ENCODE results near the gene SLC25A1.

Gene SLC25A1

DNA sequence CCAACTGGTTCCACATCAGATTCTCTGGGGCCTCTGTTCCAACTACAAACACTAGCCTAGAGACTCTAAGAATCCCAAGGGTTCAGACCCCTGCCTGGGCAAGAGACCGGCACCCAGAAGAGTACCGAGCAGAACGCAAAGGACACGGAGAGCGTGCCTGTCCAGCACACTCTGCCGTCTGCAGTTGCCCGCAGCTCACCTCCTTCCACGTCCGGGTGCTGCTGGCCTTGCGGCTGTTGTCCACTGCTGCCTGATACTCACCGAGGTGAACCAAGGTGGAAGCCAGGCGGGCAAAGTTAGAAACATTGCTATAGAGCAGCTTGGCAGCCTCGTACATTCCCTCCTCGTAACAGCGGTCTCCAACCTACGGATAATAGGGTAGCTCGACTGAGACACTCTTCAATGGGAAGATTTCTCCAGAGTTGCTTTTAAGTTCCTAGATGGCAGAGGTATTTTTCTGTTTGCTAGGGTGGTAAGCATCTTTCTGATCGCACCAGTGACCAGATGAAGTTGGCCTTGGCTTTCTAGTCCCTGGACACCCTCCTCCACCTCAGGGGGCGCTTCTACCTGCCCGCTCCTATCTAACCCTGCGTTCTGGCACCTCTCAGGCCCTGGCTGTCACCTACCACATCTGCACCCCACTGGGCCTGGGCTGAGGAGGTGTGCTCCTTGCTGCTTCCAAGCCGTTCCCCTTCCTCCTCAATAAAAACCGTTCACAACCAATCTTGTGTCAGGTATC, 22.8 kb upstream of the SLC25A1 start:
- no peak for ATAC-seq
- no peak for TF ChIP-seq RARB (CRISPR knock-in tag; IDR thresholded peaks at IDR 0.05)
- no peak for TF ChIP-seq ARNTL (CRISPR knock-in tag; IDR thresholded peaks at IDR 0.05; ENCODE audit: borderline replicate concordance, low read depth)
- TF ChIP-seq ZC3H10 (CRISPR knock-in tag; IDR thresholded peaks at IDR 0.05): no peak
- TF ChIP-seq, protein P1, sequence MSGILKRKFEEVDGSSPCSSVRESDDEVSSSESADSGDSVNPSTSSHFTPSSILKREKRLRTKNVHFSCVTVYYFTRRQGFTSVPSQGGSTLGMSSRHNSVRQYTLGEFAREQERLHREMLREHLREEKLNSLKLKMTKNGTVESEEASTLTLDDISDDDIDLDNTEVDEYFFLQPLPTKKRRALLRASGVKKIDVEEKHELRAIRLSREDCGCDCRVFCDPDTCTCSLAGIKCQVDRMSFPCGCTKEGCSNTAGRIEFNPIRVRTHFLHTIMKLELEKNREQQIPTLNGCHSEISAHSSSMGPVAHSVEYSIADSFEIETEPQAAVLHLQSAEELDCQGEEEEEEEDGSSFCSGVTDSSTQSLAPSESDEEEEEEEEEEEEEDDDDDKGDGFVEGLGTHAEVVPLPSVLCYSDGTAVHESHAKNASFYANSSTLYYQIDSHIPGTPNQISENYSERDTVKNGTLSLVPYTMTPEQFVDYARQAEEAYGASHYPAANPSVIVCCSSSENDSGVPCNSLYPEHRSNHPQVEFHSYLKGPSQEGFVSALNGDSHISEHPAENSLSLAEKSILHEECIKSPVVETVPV (CRISPR knock-in tag; IDR thresholded peaks at IDR 0.05): no peak
- TF ChIP-seq ISL1 (CRISPR knock-in tag; IDR thresholded peaks at IDR 0.05): no peak
- no peak for TF ChIP-seq GLIS3 (CRISPR knock-in tag; IDR thresholded peaks at IDR 0.05)
- TF ChIP-seq, protein P2, sequence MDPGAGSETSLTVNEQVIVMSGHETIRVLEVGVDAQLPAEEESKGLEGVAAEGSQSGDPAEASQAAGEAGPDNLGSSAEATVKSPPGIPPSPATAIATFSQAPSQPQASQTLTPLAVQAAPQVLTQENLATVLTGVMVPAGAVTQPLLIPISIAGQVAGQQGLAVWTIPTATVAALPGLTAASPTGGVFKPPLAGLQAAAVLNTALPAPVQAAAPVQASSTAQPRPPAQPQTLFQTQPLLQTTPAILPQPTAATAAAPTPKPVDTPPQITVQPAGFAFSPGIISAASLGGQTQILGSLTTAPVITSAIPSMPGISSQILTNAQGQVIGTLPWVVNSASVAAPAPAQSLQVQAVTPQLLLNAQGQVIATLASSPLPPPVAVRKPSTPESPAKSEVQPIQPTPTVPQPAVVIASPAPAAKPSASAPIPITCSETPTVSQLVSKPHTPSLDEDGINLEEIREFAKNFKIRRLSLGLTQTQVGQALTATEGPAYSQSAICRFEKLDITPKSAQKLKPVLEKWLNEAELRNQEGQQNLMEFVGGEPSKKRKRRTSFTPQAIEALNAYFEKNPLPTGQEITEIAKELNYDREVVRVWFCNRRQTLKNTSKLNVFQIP (CRISPR knock-in tag; IDR thresholded peaks at IDR 0.05; ENCODE audit: borderline replicate concordance, low read depth): no peak
- no peak for TF ChIP-seq ZNF8 (CRISPR knock-in tag; IDR thresholded peaks at IDR 0.05)
- no peak for TF ChIP-seq ESRRG (CRISPR knock-in tag; IDR thresholded peaks at IDR 0.05)
- TF ChIP-seq CSDC2 (CRISPR knock-in tag; IDR thresholded peaks at IDR 0.05): no peak
- TF ChIP-seq PPARA (CRISPR knock-in tag; IDR thresholded peaks at IDR 0.05; ENCODE audit: borderline replicate concordance): no peak
- TF ChIP-seq OSR1 (CRISPR knock-in tag; IDR thresholded peaks at IDR 0.05): no peak
- TF ChIP-seq ZNF70 (CRISPR knock-in tag; IDR thresholded peaks at IDR 0.05): no peak
- no peak for TF ChIP-seq ZNF565 (CRISPR knock-in tag; conservative IDR thresholded peaks at IDR 0.05; ENCODE audit: low read depth)
- TF ChIP-seq, protein P3, sequence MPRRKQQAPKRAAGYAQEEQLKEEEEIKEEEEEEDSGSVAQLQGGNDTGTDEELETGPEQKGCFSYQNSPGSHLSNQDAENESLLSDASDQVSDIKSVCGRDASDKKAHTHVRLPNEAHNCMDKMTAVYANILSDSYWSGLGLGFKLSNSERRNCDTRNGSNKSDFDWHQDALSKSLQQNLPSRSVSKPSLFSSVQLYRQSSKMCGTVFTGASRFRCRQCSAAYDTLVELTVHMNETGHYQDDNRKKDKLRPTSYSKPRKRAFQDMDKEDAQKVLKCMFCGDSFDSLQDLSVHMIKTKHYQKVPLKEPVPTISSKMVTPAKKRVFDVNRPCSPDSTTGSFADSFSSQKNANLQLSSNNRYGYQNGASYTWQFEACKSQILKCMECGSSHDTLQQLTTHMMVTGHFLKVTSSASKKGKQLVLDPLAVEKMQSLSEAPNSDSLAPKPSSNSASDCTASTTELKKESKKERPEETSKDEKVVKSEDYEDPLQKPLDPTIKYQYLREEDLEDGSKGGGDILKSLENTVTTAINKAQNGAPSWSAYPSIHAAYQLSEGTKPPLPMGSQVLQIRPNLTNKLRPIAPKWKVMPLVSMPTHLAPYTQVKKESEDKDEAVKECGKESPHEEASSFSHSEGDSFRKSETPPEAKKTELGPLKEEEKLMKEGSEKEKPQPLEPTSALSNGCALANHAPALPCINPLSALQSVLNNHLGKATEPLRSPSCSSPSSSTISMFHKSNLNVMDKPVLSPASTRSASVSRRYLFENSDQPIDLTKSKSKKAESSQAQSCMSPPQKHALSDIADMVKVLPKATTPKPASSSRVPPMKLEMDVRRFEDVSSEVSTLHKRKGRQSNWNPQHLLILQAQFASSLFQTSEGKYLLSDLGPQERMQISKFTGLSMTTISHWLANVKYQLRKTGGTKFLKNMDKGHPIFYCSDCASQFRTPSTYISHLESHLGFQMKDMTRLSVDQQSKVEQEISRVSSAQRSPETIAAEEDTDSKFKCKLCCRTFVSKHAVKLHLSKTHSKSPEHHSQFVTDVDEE (CRISPR knock-in tag; IDR thresholded peaks at IDR 0.05): no peak
- TF ChIP-seq BACH2 (CRISPR knock-in tag; IDR thresholded peaks at IDR 0.05; ENCODE audit: borderline replicate concordance): no peak
- TF ChIP-seq SNAI2 (CRISPR knock-in tag; IDR thresholded peaks at IDR 0.05): no peak
- TF ChIP-seq TOX (CRISPR knock-in tag; IDR thresholded peaks at IDR 0.05; ENCODE audit: borderline replicate concordance): no peak
- TF ChIP-seq TCF4 (CRISPR knock-in tag; IDR thresholded peaks at IDR 0.05; ENCODE audit: borderline replicate concordance): no peak

DNA sequence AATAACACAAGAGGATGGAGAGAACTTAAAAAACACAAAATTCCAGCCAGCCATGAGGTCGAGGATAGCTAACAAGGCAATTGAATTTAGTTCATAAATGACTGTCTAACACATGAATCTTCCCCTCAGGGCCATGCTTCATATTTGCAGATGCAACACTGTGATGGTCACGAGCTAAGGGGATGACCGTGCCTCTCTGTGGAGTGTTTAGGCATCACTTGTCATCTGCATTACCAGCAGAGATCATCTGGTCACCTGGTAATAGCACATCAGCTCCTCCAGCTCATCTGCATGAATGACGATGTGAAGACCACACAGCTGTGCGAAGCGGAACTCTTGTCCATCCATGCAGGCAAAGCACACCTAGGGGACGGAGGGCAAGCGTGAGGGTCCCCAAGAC, 20.9 kb upstream of the SLC25A1 start:
- TF ChIP-seq ZNF8 (CRISPR knock-in tag; IDR thresholded peaks at IDR 0.05) (no peak), BACH2 (CRISPR knock-in tag; IDR thresholded peaks at IDR 0.05; ENCODE audit: borderline replicate concordance) (no peak), ARNTL (CRISPR knock-in tag; IDR thresholded peaks at IDR 0.05; ENCODE audit: borderline replicate concordance, low read depth) (no peak)
- ATAC-seq: no peak

GRCh38 chr22:19197997-19198865, 19.7 kb upstream of the SLC25A1 start:
- ATAC-seq: no peak
- TF ChIP-seq ZNF565 (CRISPR knock-in tag; conservative IDR thresholded peaks at IDR 0.05; ENCODE audit: low read depth) (no peak), ARNTL (CRISPR knock-in tag; IDR thresholded peaks at IDR 0.05; ENCODE audit: borderline replicate concordance, low read depth) (no peak), BACH2 (CRISPR knock-in tag; IDR thresholded peaks at IDR 0.05; ENCODE audit: borderline replicate concordance) (no peak), ZNF8 (CRISPR knock-in tag; IDR thresholded peaks at IDR 0.05) (no peak), RARB (CRISPR knock-in tag; IDR thresholded peaks at IDR 0.05) (no peak), TOX (CRISPR knock-in tag; IDR thresholded peaks at IDR 0.05; ENCODE audit: borderline replicate concordance) (no peak)
- TF ChIP-seq, protein P2 (CRISPR knock-in tag; IDR thresholded peaks at IDR 0.05; ENCODE audit: borderline replicate concordance, low read depth): no peak
